Measurements from ENCODE around the gene CEP19.

Gene CEP19

GRCh38 chr3:196661400-196661799, 50.6 kb downstream of the CEP19 start:
- TF ChIP-seq YY1 (IDR thresholded peaks at IDR 0.05; ENCODE audit: low read depth) (no peak), FOXM1 (IDR thresholded peaks at IDR 0.05; ENCODE audit: borderline replicate concordance, low read depth) (no peak), NFIC (IDR thresholded peaks at IDR 0.05) (peak; percentile 56)

- TF ChIP-seq FOXM1 (IDR thresholded peaks at IDR 0.05; ENCODE audit: borderline replicate concordance, low read depth) (no peak), CREB1 (IDR thresholded peaks at IDR 0.05; ENCODE audit: low read depth) (no peak), RAD21 (IDR thresholded peaks at IDR 0.05; ENCODE audit: low read depth) (no peak), MAX (IDR thresholded peaks at IDR 0.05) (peak; percentile 96), EP300 (IDR thresholded peaks at IDR 0.05; ENCODE audit: borderline replicate concordance) (peak; percentile 21; the same call in 1 of the 2 replicates), YY1 (IDR thresholded peaks at IDR 0.05; ENCODE audit: low read depth) (0 out of 2 replicates have a peak, but pooled peaks have one; percentile 59), NFIC (IDR thresholded peaks at IDR 0.05) (peak; percentile 95), TCF12 (IDR thresholded peaks at IDR 0.05; ENCODE audit: low read depth) (peak; percentile 83), USF1 (IDR thresholded peaks at IDR 0.05) (peak; percentile 43; the same call in 1 of the 2 replicates), TEAD4 (IDR thresholded peaks at IDR 0.05) (peak; percentile 17; the same call in 1 of the 2 replicates), TAF1 (IDR thresholded peaks at IDR 0.05; ENCODE audit: low read depth) (0 out of 2 replicates have a peak, but pooled peaks have one; percentile 30), EGR1 (IDR thresholded peaks at IDR 0.05) (no peak)
These were observed 51.5 kb downstream of the CEP19 start for GRCh38 chr3:196660381-196661166.

- TF ChIP-seq USF1 (IDR thresholded peaks at IDR 0.05): no peak
- no peak for TF ChIP-seq CREB1 (IDR thresholded peaks at IDR 0.05; ENCODE audit: low read depth)
- TF ChIP-seq CEBPB (IDR thresholded peaks at IDR 0.05): no peak
- no peak for TF ChIP-seq TCF12 (IDR thresholded peaks at IDR 0.05; ENCODE audit: low read depth)
- no peak for TF ChIP-seq ZBTB7A (IDR thresholded peaks at IDR 0.05; ENCODE audit: low read depth)
- no peak for TF ChIP-seq YY1 (IDR thresholded peaks at IDR 0.05; ENCODE audit: low read depth)
- no peak for TF ChIP-seq NFIC (IDR thresholded peaks at IDR 0.05)
- no peak for TF ChIP-seq EP300 (IDR thresholded peaks at IDR 0.05; ENCODE audit: borderline replicate concordance)
- no peak for TF ChIP-seq TAF1 (IDR thresholded peaks at IDR 0.05; ENCODE audit: low read depth)
- TF ChIP-seq EGR1 (IDR thresholded peaks at IDR 0.05): no peak
- TF ChIP-seq REST (IDR thresholded peaks at IDR 0.05; ENCODE audit: low read depth): no peak
- no peak for TF ChIP-seq RAD21 (IDR thresholded peaks at IDR 0.05; ENCODE audit: low read depth)
- no peak for TF ChIP-seq FOXM1 (IDR thresholded peaks at IDR 0.05; ENCODE audit: borderline replicate concordance, low read depth)
- no peak for TF ChIP-seq TEAD4 (IDR thresholded peaks at IDR 0.05)
- no peak for TF ChIP-seq MAX (IDR thresholded peaks at IDR 0.05)
These were observed 52.1 kb downstream of the CEP19 start for GRCh38 chr3:196659901-196660351.
